Pulmonary artery endothelial cell (primary cell): ENCODE measurements around the gene HEATR5A. TPM values are rescaled to one million over a fixed set of nuclear protein-coding genes. Genes with fewer than 3 reads are reported as not detected.
A peak's percentile ranks its signal among the peaks of the same experiment; 100 is the strongest.
"Not testable (repeated sequence)": the region's sequence is repeated elsewhere in the genome, so short reads cannot be mapped to it uniquely, and the experiment has no call there.

ENCODE experiments used
- DNase-seq: peaks from one replicate; pipeline ENCODE4 v3.0.0-alpha.2; 2011; ENCODE audit warnings: low read depth, low spot score
- total RNA-seq: library from RNA; depleted of rRNA; stranded (reverse); fragments of >200 nt; gene quantifications from 2 replicates; pipeline ENCODE4 v1.2.3, GENCODE V29; 2014

HEATR5A gene
- total RNA-seq, 1 donor from 2014 or later: 28.0 TPM

GRCh38 chr14:31389946-31390345 is 30.4 kb downstream of the HEATR5A start:
- DNase-seq: no peak

- no peak for DNase-seq
Observed at GRCh38 chr14:31388687-31389413, 31.5 kb downstream of the HEATR5A start.

GRCh38 chr14:31387091-31387490 is 33.3 kb downstream of the HEATR5A start:
- DNase-seq: no peak

- DNase-seq: no peak
Observed at GRCh38 chr14:31386271-31386670, 34.1 kb downstream of the HEATR5A start.

GRCh38 chr14:31382221-31382620 is 38.1 kb downstream of the HEATR5A start:
- DNase-seq: no peak

GRCh38 chr14:31380106-31380505 is 40.2 kb downstream of the HEATR5A start:
- DNase-seq: no peak

- not testable (repeated sequence) for DNase-seq
Observed at GRCh38 chr14:31379125-31379947, 41.0 kb downstream of the HEATR5A start.

- DNase-seq: no peak
Observed at GRCh38 chr14:31377433-31377832, 42.9 kb downstream of the HEATR5A start.

- DNase-seq: no peak
Observed at GRCh38 chr14:31371646-31372045, 48.7 kb downstream of the HEATR5A start.

DNA sequence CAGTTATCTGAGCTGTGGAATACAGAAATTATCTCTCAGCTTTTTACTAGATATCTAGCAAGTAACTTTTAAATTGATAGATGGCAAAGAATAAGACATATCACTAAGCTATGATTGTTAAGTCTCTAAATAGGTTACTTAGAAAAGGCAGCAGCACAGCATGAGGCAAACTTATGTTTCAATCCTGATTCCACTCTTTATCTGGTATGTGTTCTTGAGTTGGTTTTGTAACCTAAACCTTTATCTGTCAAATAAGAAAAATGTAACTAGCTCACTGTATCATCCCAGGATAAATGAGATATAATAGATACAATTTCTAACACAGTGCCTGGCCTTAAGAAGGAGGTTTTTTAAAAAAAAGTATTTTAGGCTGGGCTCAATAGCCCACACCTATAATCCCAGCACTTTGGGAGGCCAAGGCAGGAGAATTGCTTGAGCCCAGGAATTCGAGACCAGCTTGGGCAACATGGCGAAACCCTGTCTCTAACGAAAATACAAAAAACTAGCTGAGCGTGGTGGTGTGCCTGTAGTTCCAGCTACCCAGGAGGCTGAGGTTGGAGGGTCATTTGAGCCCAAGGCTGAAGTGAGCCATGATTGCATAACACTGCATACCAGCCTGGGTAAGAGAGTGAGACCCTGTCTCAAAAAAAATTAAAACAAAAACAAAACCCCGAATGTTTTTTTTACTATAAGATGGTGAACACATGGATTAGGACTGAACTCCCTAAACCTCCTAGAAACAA is 56.8 kb downstream of the HEATR5A start:
- DNase-seq: no peak

GRCh38 chr14:31362746-31363145 is 57.6 kb downstream of the HEATR5A start:
- DNase-seq: no peak

DNA sequence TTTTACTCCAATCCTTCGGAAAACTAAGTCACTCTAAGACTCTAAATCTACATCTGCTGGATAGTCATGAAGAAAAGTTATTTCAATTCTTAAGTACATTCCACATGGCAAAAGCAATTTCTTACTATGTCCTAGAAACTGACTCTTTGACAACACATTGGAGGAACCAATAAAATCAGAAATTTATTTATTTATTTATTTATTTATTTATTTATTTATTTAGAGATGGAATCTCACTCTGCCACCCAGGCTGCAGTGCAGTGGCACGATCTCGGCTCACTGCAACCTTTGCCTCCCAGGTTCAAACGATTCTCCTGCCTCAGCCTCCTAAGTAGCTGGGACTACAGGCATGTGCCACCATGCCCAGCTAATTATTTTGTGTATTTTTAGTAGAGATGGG is 58.6 kb downstream of the HEATR5A start:
- not testable (repeated sequence) for DNase-seq

DNA sequence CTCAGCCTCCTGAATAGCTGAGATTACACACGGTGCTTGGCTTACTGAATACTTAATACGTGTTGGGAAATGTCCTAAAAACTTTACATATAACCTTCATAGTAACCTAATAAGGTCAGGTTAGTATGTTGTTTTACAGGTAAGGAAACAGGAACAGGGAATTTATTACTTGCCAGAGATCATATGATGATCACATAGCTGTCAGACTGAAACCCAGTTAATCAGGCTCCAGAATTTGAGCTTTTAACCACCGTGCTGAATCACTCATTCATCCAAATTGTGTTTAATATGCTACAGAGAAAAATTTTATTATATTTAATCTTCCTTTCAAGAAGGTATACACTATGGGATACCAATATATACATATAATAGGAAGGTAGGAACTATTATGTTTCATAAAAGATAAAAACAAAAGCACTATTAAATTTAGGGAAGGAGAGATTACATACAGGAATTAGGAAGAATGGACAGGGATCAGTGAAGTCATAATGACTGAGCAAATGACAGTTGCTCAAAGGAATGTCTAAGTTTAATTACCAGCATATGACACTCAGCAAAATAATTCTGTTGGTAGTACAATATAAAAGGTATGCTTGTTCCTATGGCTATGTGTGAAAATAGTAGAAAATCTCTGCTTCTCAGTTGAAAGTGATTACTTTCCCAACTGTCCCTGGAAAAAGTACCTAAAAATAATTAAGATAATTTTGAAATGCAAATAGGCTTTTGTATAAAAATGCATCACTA is 59.3 kb downstream of the HEATR5A start:
- no peak for DNase-seq

DNA sequence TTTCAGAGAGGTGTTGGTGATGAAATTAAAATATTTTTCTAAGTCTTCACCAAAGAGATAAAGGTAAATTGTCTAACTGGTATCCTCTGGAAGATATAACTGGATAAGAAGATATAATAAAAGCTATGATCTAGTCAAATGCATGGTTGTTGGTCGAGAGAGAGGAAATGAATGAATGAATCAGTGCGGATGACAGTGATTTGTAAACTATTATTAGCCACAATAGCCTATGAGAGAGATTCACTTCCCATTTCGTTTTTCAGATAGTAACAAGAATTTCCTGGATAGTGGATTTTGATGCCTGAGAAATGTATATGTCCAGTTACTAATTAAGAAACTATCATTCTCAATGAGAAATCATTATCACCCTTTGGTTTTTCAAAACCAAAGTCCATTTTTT is 63.1 kb downstream of the HEATR5A start:
- peak; percentile 7 for DNase-seq

- no peak for DNase-seq
Observed at GRCh38 chr14:31346097-31346496, 74.3 kb downstream of the HEATR5A start.

DNA sequence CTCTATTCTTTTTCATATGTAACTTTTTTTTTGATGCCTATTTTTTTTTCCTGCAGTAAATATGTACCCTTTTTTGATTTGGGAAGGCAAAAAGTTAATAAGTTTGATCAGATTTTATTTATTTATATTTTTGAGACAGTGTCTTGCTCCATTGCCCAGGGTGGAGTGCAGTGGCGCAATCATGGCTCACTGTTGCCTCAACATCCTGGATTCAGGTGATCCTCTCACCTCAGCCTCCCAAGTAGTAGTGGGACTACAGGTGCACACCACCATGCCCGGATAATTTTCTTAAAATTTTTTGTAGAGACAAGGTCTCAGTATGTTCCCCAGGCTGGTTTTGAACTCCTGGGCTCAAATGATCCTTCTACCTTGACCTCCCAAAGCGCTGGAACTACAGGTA is 79.1 kb downstream of the HEATR5A start:
- no peak for DNase-seq

DNA sequence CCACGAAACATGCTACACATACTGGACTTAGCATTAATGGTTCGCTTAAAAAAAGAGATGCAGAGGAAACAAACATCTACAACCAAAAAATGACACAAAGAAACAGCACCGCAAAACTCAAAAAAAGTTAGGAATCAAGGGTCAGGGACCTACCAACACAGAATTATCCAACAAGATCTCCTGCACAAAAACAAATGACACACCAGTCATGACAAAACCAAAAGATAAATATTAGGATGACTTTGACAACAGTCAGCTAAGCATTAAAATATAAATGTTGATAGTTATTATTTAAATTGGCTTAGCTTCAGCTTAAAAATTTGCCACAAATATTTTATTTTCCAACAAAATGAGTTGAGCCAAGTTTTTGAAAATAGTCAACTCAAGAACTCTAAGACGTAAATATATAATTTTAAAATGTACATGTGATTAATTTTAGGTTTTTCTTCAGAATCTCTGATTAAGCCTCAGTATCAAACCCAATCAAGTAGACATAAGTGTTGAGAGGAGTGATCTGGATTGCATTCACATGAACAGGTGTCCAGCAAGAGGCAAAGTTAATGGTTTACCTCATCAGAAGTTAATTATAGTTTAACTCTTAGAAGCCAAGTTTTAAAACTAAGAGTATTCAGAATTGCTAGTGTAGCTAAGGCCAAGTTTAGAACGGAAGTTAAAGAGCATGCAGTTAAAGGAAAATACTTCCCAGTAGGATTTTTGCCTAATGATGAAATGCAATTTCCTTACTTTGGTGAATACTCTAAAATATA is 79.9 kb downstream of the HEATR5A start:
- no peak for DNase-seq

DNA sequence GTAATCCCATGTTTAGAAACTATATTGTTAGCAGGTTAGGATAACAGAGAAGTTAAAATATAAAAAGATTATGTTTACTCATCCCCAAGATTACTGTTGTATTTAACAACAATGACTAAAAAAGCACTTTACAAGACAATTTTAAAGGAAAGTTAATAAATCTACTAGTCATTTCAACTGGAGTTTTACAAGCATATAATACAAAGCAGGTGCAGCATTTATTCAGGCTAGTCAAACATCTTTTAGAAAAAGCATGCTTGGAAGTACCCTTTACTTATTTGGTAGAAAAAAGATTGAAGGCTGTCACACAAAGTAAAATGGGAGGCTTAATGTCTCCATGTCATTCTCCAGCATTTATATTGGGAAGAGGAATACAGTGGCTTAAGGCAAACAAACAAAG is 80.6 kb downstream of the HEATR5A start:
- no peak for DNase-seq

DNA sequence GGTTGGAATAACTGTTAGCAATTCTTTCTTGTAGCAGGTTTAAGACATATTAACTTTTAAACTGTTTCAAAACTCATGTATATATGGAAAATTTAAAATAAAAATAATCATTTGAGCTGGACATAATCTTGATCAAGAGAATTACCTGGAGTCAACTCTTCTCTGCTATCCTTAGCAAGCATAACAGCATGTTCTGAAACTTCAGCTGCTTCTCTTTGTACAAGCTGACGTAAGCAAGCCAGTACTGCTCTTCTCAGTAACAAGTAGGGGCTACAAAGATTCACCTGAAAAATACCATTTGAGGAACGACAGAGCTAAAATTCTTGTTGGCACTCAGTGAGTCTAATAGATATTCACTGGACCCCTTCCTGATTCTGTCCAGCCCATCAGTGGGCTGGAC is 83.0 kb downstream of the HEATR5A start:
- DNase-seq: no peak

DNA sequence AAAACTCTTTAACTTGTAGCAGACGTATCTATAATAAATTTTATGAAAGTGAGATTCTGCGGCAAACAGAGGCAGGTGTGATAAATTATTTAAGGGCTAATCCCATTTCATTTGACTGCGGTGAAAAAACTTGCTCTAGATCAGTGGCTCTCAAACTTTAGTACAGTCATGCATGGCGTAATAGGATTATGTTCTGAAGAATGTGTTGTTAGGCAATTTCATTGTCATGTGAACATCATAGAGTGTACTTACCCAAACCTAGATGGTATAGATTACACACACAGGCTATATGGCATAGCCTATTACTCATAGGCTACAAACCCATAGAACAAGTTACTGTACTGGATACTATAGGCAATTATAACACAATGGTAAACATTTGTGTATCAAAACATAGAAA is 83.7 kb downstream of the HEATR5A start:
- DNase-seq: no peak

GRCh38 chr14:31331395-31331794 is 89.0 kb downstream of the HEATR5A start:
- not testable (repeated sequence) for DNase-seq
